OCI-LY7 (cell line): Measurements from ENCODE around the gene MPZ. TPM values are rescaled to one million over a fixed set of nuclear protein-coding genes. Genes with fewer than 3 reads are reported as not detected.

Experiments
- BruUV-seq: library from RNA; stranded (reverse); fragments of 400-500 nt; replicated peaks from 2 replicates; lab custom pipeline; 2021; lab: Mats Ljungman, UMichigan
- CTCF ChIA-PET: fragments of 300-600 bp; sonication (Branson Sonifier 250); formaldehyde crosslinking; loops from one replicate; lab custom pipeline; 2022; ENCODE audit warnings: antibody characterized with exemption; ENCODE audit not compliant: unreplicated experiment; lab: Charles Lee
- POLR2A ChIA-PET: fragments of 300-600 bp; sonication (Branson Sonifier 250); formaldehyde crosslinking; loops from one replicate; lab custom pipeline; 2022; ENCODE audit warnings: antibody characterized with exemption; lab: Charles Lee
- DNase-seq: peaks from one replicate; pipeline ENCODE4 v3.0.0-alpha.2; 2015; ENCODE audit warnings: low spot score
- H2AFZ ChIP-seq: fragments of 200-600 bp; sonication (generic), shearing (Covaris generic); 2 replicates; pipeline ENCODE4 v1.6.1; 2014; ENCODE audit warnings: mild to moderate bottlenecking, antibody characterized with exemption, low read length, moderate library complexity
- H3K27ac ChIP-seq: fragments of 200-600 bp; sonication (generic); 2 replicates; pipeline ENCODE4 v1.5.1; 2014; ENCODE audit warnings: mixed run types, low read depth, mild to moderate bottlenecking, moderate library complexity, low read length, inconsistent platforms; ENCODE audit not compliant: poor library complexity, severe bottlenecking
- H3K36me3 ChIP-seq: fragments of 200-600 bp; sonication (generic); 2 replicates; pipeline ENCODE4 v1.6.1; 2014; ENCODE audit warnings: mild to moderate bottlenecking, antibody characterized with exemption, low read length, moderate library complexity, mixed read lengths; ENCODE audit not compliant: insufficient read depth
- H3K4me1 ChIP-seq: fragments of 200-600 bp; sonication (generic); 2 replicates; pipeline ENCODE4 v1.5.1; 2014; ENCODE audit warnings: mild to moderate bottlenecking, low read length; ENCODE audit not compliant: insufficient read depth, poor library complexity, severe bottlenecking
- H3K4me2 ChIP-seq: fragments of 200-600 bp; sonication (generic); 2 replicates; pipeline ENCODE4 v1.6.1; 2014; ENCODE audit warnings: mild to moderate bottlenecking, low read length
- H3K4me3 ChIP-seq: fragments of 200-600 bp; sonication (generic); 2 replicates; pipeline ENCODE4 v1.5.1; 2014; ENCODE audit warnings: mild to moderate bottlenecking, low read depth, low read length; ENCODE audit not compliant: poor library complexity, severe bottlenecking
- H3K79me2 ChIP-seq: fragments of 200-600 bp; sonication (generic); 2 replicates; pipeline ENCODE4 v1.6.1; 2016; ENCODE audit warnings: low read depth, mild to moderate bottlenecking, low read length, moderate library complexity, mixed read lengths; ENCODE audit not compliant: insufficient read depth
- H3K9me2 ChIP-seq: fragments of 200-600 bp; sonication (generic); 2 replicates; pipeline ENCODE4 v1.6.1; 2016; ENCODE audit warnings: mild to moderate bottlenecking, low read length, mixed read lengths; ENCODE audit not compliant: insufficient read depth
- H3K9me3 ChIP-seq: fragments of 200-600 bp; sonication (generic); 2 replicates; pipeline ENCODE4 v1.6.1; 2014; ENCODE audit warnings: mild to moderate bottlenecking, mixed run types, low read length, mixed read lengths
- H4K20me1 ChIP-seq: fragments of 200-600 bp; sonication (generic); 2 replicates; pipeline ENCODE4 v1.6.1; 2014; ENCODE audit warnings: mild to moderate bottlenecking, antibody characterized with exemption, low read length, moderate library complexity, mixed read lengths; ENCODE audit not compliant: insufficient read depth
- CTCF ChIP-seq: fragments of 200-600 bp; sonication (generic); conservative IDR thresholded peaks from 2 replicates; pipeline ENCODE4 v1.5.1; 2014; ENCODE audit warnings: mild to moderate bottlenecking, antibody characterized with exemption, low read length, moderate library complexity, mixed read lengths
- EZH2phosphoT487 ChIP-seq: fragments of 200-600 bp; sonication (generic); IDR thresholded peaks from 2 replicates; pipeline ENCODE4 v1.6.1; 2018; ENCODE audit warnings: low read depth, borderline replicate concordance, mild to moderate bottlenecking, mixed run types, antibody characterized with exemption, low read length, moderate library complexity, mixed read lengths
- intact Hi-C: fragments of 100-400 bp; cut with micrococcal nuclease; formaldehyde crosslinking; loops from one replicate; pipeline ENCODE4 v1.10.0; 2022; ENCODE audit not compliant: unreplicated experiment
- total RNA-seq, 2 experiments: library from RNA; depleted of rRNA in 1 of 2; stranded (reverse); fragments of >200 nt in 1 of 2; shearing (Covaris generic) in 1 of 2; gene quantifications; 2 replicates each; pipeline ENCODE4 v1.2.3, GENCODE V29; 2014 to 2022

MPZ gene
- total RNA-seq, 2 experiments from 2014 or later = 4.5 to 9.0 TPM

DNA sequence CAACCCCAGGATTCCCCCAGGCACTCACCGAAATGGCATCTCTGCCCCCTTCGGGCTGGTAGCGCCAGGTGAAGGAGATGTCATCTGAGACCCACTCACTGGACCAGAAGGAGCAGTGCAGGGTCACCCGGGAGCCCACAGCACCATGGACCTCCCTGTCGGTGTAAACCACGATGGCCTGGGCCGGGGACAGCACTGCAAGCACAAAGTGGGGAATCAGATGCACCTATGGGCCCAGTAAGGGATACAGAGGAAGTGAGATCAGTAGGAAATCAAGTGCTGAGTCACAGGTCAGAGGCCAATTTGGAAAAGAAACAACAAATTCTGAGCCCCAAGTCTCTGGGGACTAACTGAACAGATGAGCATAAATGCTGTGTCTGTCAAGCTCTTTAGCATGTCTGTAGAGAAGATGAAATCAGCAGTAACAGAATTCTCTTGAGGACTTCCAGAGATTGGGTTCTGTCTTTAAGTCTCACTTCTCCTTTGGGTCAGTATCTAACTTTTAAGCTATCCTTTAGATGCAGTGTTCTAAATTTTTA is 2.5 kb downstream of the MPZ start:
- H2AFZ ChIP-seq = peak overlapping the region; percentile 74
- intact Hi-C loops = loop anchor here (2.0 to 5.0 kb wide), 2 partner anchors 75 to 80 kb away; partner anchors contain the start of gene TOMM40L
- no peaks in the 10 kb centered on the region for H4K20me1 ChIP-seq
- no peaks in the 10 kb centered on the region for H3K36me3 ChIP-seq
- H3K4me2 ChIP-seq = peak overlapping the region; percentile 89
- no TSS peak for BruUV-seq
- H3K4me1 ChIP-seq = peaks cover 28% of the 10 kb centered on the region
- ChIA-PET POLR2A (interaction anchor here (0.6 to 3.3 kb wide), 4 partner anchors 7 to 926 kb away, joined by 3 to 15 read pairs (median 8); partner anchors contain the start of genes SDHC and TOMM40L), CTCF (no interaction called here)
- H3K4me3 ChIP-seq = no peak overlapping the region
- H3K27ac ChIP-seq = peak overlapping the region; percentile 5
- no peaks in the 10 kb centered on the region for H3K9me2 ChIP-seq
- no peaks in the 10 kb centered on the region for H3K9me3 ChIP-seq
- H3K79me2 ChIP-seq = peaks cover 18% of the 10 kb centered on the region; the same call in 1 of the 2 replicates
- peak; percentile 58 for DNase-seq
- TF ChIP-seq CTCF (no peak), EZH2phosphoT487 (no peak)

- intact Hi-C loops = loop anchor here (2.0 to 5.0 kb wide), 2 partner anchors 76 to 79 kb away; partner anchors contain the start of gene TOMM40L
- ChIA-PET CTCF (interaction anchor here (0.6 to 1.4 kb wide), 7 partner anchors 9 to 950 kb away, joined by 3 to 5 read pairs (median 3); partner anchors contain the start of genes SDHC and TOMM40L), POLR2A (interaction anchor here (0.6 to 3.3 kb wide), 11 partner anchors 8 to 234 kb away, joined by 3 to 15 read pairs (median 4); partner anchors contain the start of genes CFAP126 and SDHC)
- peak; percentile 95 for DNase-seq
- Histone ChIP-seq H3K4me1 (peaks cover 28% of the 10 kb centered on the region), H3K9me3 (no peaks in the 10 kb centered on the region), H3K36me3 (no peaks in the 10 kb centered on the region), H3K27ac (peak overlapping the region; percentile 47), H3K9me2 (no peaks in the 10 kb centered on the region), H3K4me3 (peak overlapping the region; percentile 76), H3K4me2 (peak overlapping the region; percentile 89), H4K20me1 (no peaks in the 10 kb centered on the region), H2AFZ (peak overlapping the region; percentile 62; the same call in 1 of the 2 replicates), H3K79me2 (peaks cover 18% of the 10 kb centered on the region; the same call in 1 of the 2 replicates)
- no TSS peak for BruUV-seq
- peak; percentile 79 for TF ChIP-seq CTCF
- TF ChIP-seq EZH2phosphoT487 = no peak
Measured at GRCh38 chr1:161305867-161306519, 3.8 kb downstream of the MPZ start.
